ENCODE data around the gene LRG1.

GRCh38 chr19:4499318-4499717 is 40.5 kb downstream of the LRG1 start:
- TF ChIP-seq, protein P1, sequence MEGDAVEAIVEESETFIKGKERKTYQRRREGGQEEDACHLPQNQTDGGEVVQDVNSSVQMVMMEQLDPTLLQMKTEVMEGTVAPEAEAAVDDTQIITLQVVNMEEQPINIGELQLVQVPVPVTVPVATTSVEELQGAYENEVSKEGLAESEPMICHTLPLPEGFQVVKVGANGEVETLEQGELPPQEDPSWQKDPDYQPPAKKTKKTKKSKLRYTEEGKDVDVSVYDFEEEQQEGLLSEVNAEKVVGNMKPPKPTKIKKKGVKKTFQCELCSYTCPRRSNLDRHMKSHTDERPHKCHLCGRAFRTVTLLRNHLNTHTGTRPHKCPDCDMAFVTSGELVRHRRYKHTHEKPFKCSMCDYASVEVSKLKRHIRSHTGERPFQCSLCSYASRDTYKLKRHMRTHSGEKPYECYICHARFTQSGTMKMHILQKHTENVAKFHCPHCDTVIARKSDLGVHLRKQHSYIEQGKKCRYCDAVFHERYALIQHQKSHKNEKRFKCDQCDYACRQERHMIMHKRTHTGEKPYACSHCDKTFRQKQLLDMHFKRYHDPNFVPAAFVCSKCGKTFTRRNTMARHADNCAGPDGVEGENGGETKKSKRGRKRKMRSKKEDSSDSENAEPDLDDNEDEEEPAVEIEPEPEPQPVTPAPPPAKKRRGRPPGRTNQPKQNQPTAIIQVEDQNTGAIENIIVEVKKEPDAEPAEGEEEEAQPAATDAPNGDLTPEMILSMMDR (IDR thresholded peaks at IDR 0.05), result no peak
- no peak for TF ChIP-seq POLR2A (IDR thresholded peaks at IDR 0.05)
